HepG2 (cell line): ENCODE measurements around the gene TBC1D10A. TPM values are rescaled to one million over a fixed set of nuclear protein-coding genes. Genes with fewer than 3 reads are reported as not detected.

Experiments used
- ATAC-seq: fragments of 200-7000 bp; cut with Tn5 transposase; 3 replicates; pipeline ENCODE4 v1.9.1; 2020; ENCODE audit warnings: mild to moderate bottlenecking, moderate library complexity
- BruUV-seq: library from RNA; stranded (reverse); fragments of 400-500 nt; replicated peaks from 2 replicates; lab custom pipeline; 2021; lab: Mats Ljungman, UMichigan
- CTCF ChIA-PET: fragments of 300-600 bp; formaldehyde crosslinking; extraction: SDS; loops from one replicate; lab custom pipeline; 2021; ENCODE audit warnings: low total read pairs, inconsistent platforms, low intra/inter-chr PET ratio; lab: Yijun Ruan, JAX
- POLR2A ChIA-PET: fragments of 350-600 bp; sonication (Branson Sonifier 250); formaldehyde crosslinking; loops from one replicate; lab custom pipeline; 2020; ENCODE audit warnings: antibody characterized with exemption, inconsistent platforms; lab: Yijun Ruan, JAX
- DNase-seq: peaks from one replicate; pipeline ENCODE4 v3.0.0-alpha.2; 2015; ENCODE audit warnings: low spot score
- FAIRE-seq: peaks from 3 replicates; lab custom pipeline; 2011; peaks lifted over from hg19 to GRCh38; lab: Jason Lieb, UNC
- H2AFZ ChIP-seq: one replicate; pipeline ENCODE4 v1.6.1; 2011; ENCODE audit warnings: low read length, inconsistent platforms
- H3K27ac ChIP-seq: fragments of 300-600 bp; 3 replicates; pipeline ENCODE4 v1.8.0; 2011; ENCODE audit warnings: mixed run types, mild to moderate bottlenecking, mixed read lengths, low read length, inconsistent platforms; ENCODE audit not compliant: insufficient read depth; ENCODE audit errors: extremely low read length
- H3K27me3 ChIP-seq, 2 experiments: fragments of 200-600 bp in 1 of 2; 2 replicates in 1 of 2; 3 replicates in 1 of 2; pipeline versions ENCODE4 v1.6.0 to v1.8.0; 2011; ENCODE audit warnings: low read length in 2 of 2, mild to moderate bottlenecking in 2 of 2, moderate library complexity in 2 of 2, inconsistent platforms in 1 of 2; ENCODE audit not compliant: insufficient read depth in 2 of 2, control insufficient read depth in 1 of 2
- H3K36me3 ChIP-seq, 2 experiments: fragments of 200-600 bp in 1 of 2; replicated peaks in 1 of 2; 2 replicates in 1 of 2; 3 replicates in 1 of 2; pipeline versions ENCODE4 v1.5.1 to v1.8.0; 2011; ENCODE audit warnings: low read length in 2 of 2, inconsistent platforms in 1 of 2; ENCODE audit not compliant: insufficient read depth in 2 of 2, control insufficient read depth in 1 of 2
- H3K4me1 ChIP-seq: 2 replicates; pipeline ENCODE4 v1.5.1; 2012; ENCODE audit warnings: low read length, inconsistent platforms; ENCODE audit not compliant: insufficient read depth
- H3K4me2 ChIP-seq: 2 replicates; pipeline ENCODE4 v1.6.0; 2011; ENCODE audit warnings: low read depth, low read length, inconsistent platforms
- H3K4me3 ChIP-seq, 3 experiments: fragments of 200-600 bp in 1 of 3; sonication (generic), shearing (Covaris generic) in 1 of 3; replicated peaks in 1 of 3; 2 replicates each; pipeline ENCODE4 v1.5.1; 2011 to 2016; ENCODE audit warnings: low read length in 3 of 3, inconsistent platforms in 2 of 3, low read depth in 2 of 3, mild to moderate bottlenecking in 2 of 3, control low read depth in 1 of 3, mixed read lengths in 1 of 3; ENCODE audit not compliant: insufficient read depth in 1 of 3
- H3K79me2 ChIP-seq: one replicate; pipeline ENCODE4 v1.6.1; 2011; ENCODE audit warnings: low read length, inconsistent platforms; ENCODE audit not compliant: insufficient read depth
- H3K9ac ChIP-seq: 2 replicates; pipeline ENCODE4 v1.6.0; 2011; ENCODE audit warnings: mild to moderate bottlenecking, low read depth, low read length, inconsistent platforms; ENCODE audit not compliant: insufficient read depth
- H3K9me3 ChIP-seq: 2 replicates; pipeline ENCODE4 v1.5.1; 2012; ENCODE audit warnings: mild to moderate bottlenecking, low read length
- H4K20me1 ChIP-seq: 2 replicates; pipeline ENCODE4 v1.6.0; 2011; ENCODE audit warnings: inconsistent platforms, mild to moderate bottlenecking, low read length, moderate library complexity; ENCODE audit not compliant: insufficient read depth
- CREM ChIP-seq, 2 experiments: sonication (generic) in 1 of 2; formaldehyde crosslinking in 1 of 2; IDR thresholded peaks; 2 replicates each; pipeline versions ENCODE4 v1.4.0 to v1.6.1; 2016 to 2020; ENCODE audit warnings: antibody characterized with exemption in 1 of 2, mild to moderate bottlenecking in 1 of 2, missing genetic modification reagents in 1 of 2
- HDAC6 ChIP-seq: fragments of 200-600 bp; sonication (generic); IDR thresholded peaks from 2 replicates; pipeline ENCODE4 v1.7.0; 2017; ENCODE audit warnings: mild to moderate bottlenecking, antibody characterized with exemption, low read length, low read depth
- HMG20B ChIP-seq: conservative IDR thresholded peaks from 2 replicates; pipeline ENCODE4 v1.6.1; 2016; ENCODE audit warnings: missing genetic modification reagents, missing compliant biosample characterization
- HMGXB4 ChIP-seq, 2 experiments: sonication (generic) in 1 of 2; formaldehyde crosslinking in 1 of 2; IDR thresholded peaks; 2 replicates each; pipeline versions ENCODE4 v1.4.0 to v1.6.1; 2018 to 2020; ENCODE audit warnings: missing genetic modification reagents in 2 of 2, borderline replicate concordance in 1 of 2, low read depth in 1 of 2, mild to moderate bottlenecking in 1 of 2, missing biosample characterization in 1 of 2
- NR0B2 ChIP-seq: sonication (generic); formaldehyde crosslinking; IDR thresholded peaks from 2 replicates; pipeline ENCODE4 v1.4.0; 2020; ENCODE audit warnings: mild to moderate bottlenecking, missing genetic modification reagents
- ZNF607 ChIP-seq: sonication (generic); formaldehyde crosslinking; IDR thresholded peaks from 2 replicates; pipeline ENCODE4 v1.5.1; 2020; ENCODE audit warnings: missing genetic modification reagents, mild to moderate bottlenecking, borderline replicate concordance
- WGBS: methylation state at CpG from one replicate; pipeline ENCODE4 v1.1.6; 2017; ENCODE audit warnings: low lambda C conversion rate; 5-methylcytosine and 5-hydroxymethylcytosine counted together
- in situ Hi-C: cut with HindIII; loops from 2 replicates; pipeline ENCODE4 v1.10.0; 2017; ENCODE audit warnings: low pct_unique_long_range_greater_than_20kb; ENCODE audit not compliant: extremely low pct_ligation_motif_present
- intact Hi-C: fragments of 100-400 bp; cut with micrococcal nuclease; formaldehyde crosslinking; loops from one replicate; pipeline ENCODE4 v1.10.0; 2022; ENCODE audit not compliant: unreplicated experiment
- polyA plus RNA-seq, 8 experiments: library from polyadenylated mRNA; depleted of rRNA in 3 of 8; stranded (reverse) in 7 of 8; unstranded in 1 of 8; fragments of >200 nt; fragmentation: Illumina TruSeq in 4 of 8; extraction: Trizol in 4 of 8; gene quantifications; 2 replicates each; pipeline versions ENCODE4 v1.2.1 to v1.2.3, GENCODE V29; 2011 to 2016; ENCODE audit warnings: low read depth in 4 of 8, missing spikeins in 1 of 8, mixed read lengths in 1 of 8; ENCODE audit not compliant: insufficient read depth in 1 of 8
- total RNA-seq, 5 experiments: library from RNA; depleted of rRNA; stranded (reverse); fragments of >200 nt; fragmentation: Illumina TruSeq; extraction: Trizol; gene quantifications; 2 replicates each; pipeline ENCODE4 v1.2.3, GENCODE V29; 2016; ENCODE audit warnings: low read depth in 1 of 5

The TBC1D10A gene
- total and polyA plus RNA-seq, 2 of the 13 experiments (the other 11 are each of a cell fraction or from before 2014, with no cell fraction given) = 4.2 to 4.9 TPM

- TF ChIP-seq HMGXB4 (CRISPR knock-in tag; IDR thresholded peaks at IDR 0.05; ENCODE audit: borderline replicate concordance in 1 of 2, low read depth in 1 of 2) = no peak
- no peak for TF ChIP-seq HDAC6
These were observed 29.9 kb downstream of the TBC1D10A start (continued) for GRCh38 chr22:30296833-30297232.

GRCh38 chr22:30296324-30296723, 30.4 kb downstream of the TBC1D10A start:
- no peak for DNase-seq
- H3K4me1 ChIP-seq = peaks cover 2% of the 10 kb centered on the region
- ChIA-PET CTCF (no interaction called here), POLR2A (interaction anchor here (1.2 kb wide), 1 partner anchor 61 kb away, joined by 3 read pairs; the partner anchor contains the start of genes CCDC157 and SF3A1)
- no peaks in the 10 kb centered on the region for H3K9me3 ChIP-seq
- no peaks in the 10 kb centered on the region for H3K27me3 ChIP-seq
- no peak overlapping the region for H3K4me2 ChIP-seq
- no TSS peak for BruUV-seq
- TF ChIP-seq HMG20B (CRISPR knock-in tag) (no peak), CREM (IDR thresholded peaks at IDR 0.05) (no peak), CREM (CRISPR knock-in tag; IDR thresholded peaks at IDR 0.05) (no peak), ZNF607 (CRISPR knock-in tag) (no peak), NR0B2 (no peak)
- no peak overlapping the region for H2AFZ ChIP-seq
- no peak overlapping the region for H3K4me3 ChIP-seq
- H3K36me3 ChIP-seq = peaks cover 8 to 15% of the 10 kb centered on the region in 2 experiments; a peak in 3 of 5 replicates
- WGBS = 94% methylated on average over 4 of the region's 4 CpGs
- in situ Hi-C loops = no loop called here
- H3K79me2 ChIP-seq = no peaks in the 10 kb centered on the region
- no peaks in the 10 kb centered on the region for H4K20me1 ChIP-seq
- H3K27ac ChIP-seq = no peak overlapping the region
- H3K9ac ChIP-seq = no peak overlapping the region
- intact Hi-C loops = no loop called here
- ATAC-seq = no peak
- FAIRE-seq = no peak
